HUES6 (cell line): ENCODE results near the gene PAQR7.

Source experiments
- H3K27ac ChIP-seq: 2 replicates; pipeline ENCODE4 v1.7.0; 2013; ENCODE audit warnings: low read depth, mild to moderate bottlenecking, low read length, inconsistent platforms
- H3K27me3 ChIP-seq: 2 replicates; pipeline ENCODE4 v1.6.1; 2013; ENCODE audit warnings: low read length; ENCODE audit not compliant: control insufficient read depth, insufficient read depth
- H3K36me3 ChIP-seq: 2 replicates; pipeline ENCODE4 v1.6.1; 2013; ENCODE audit warnings: low read length; ENCODE audit not compliant: control insufficient read depth, insufficient read depth
- H3K4me1 ChIP-seq: 2 replicates; pipeline ENCODE4 v1.6.1; 2013; ENCODE audit warnings: low read length; ENCODE audit not compliant: control insufficient read depth, insufficient read depth
- H3K4me3 ChIP-seq: 2 replicates; pipeline ENCODE4 v1.5.1; 2013; ENCODE audit warnings: low read depth, low read length
- H3K9ac ChIP-seq: one replicate; pipeline ENCODE4 v1.6.1; 2013; ENCODE audit warnings: mild to moderate bottlenecking, low read length
- H3K9me3 ChIP-seq: 2 replicates; pipeline ENCODE4 v1.6.1; 2013; ENCODE audit warnings: low read depth, low read length; ENCODE audit not compliant: control insufficient read depth, insufficient read depth

Gene PAQR7

GRCh38 chr1:25825605-25826004, 49.9 kb downstream of the PAQR7 start:
- peaks cover 48% of the 10 kb centered on the region for H3K36me3 ChIP-seq
- peaks cover 10% of the 10 kb centered on the region; the same call in 1 of the 2 replicates for H3K4me1 ChIP-seq
- no peak overlapping the region for H3K9ac ChIP-seq
- H3K27me3 ChIP-seq: no peaks in the 10 kb centered on the region
- no peak overlapping the region for H3K4me3 ChIP-seq
- H3K27ac ChIP-seq: no peak overlapping the region
- no peaks in the 10 kb centered on the region for H3K9me3 ChIP-seq

GRCh38 chr1:25821630-25822091, 53.8 kb downstream of the PAQR7 start:
- Histone ChIP-seq H3K9ac (no peak overlapping the region), H3K27me3 (no peaks in the 10 kb centered on the region), H3K27ac (no peak overlapping the region), H3K9me3 (no peaks in the 10 kb centered on the region), H3K36me3 (peaks cover 14% of the 10 kb centered on the region), H3K4me3 (no peak overlapping the region), H3K4me1 (peaks cover 25% of the 10 kb centered on the region)

- Histone ChIP-seq H3K27ac (no peak overlapping the region), H3K36me3 (peaks cover 12% of the 10 kb centered on the region), H3K4me1 (peaks cover 25% of the 10 kb centered on the region)
Observed at GRCh38 chr1:25821112-25821476, 54.4 kb downstream of the PAQR7 start.

GRCh38 chr1:25820247-25821111, 55.0 kb downstream of the PAQR7 start:
- Histone ChIP-seq H3K9ac (peak overlapping the region; percentile 86), H3K27ac (peak overlapping the region; percentile 15; the same call in 1 of the 2 replicates)

More at GRCh38 chr1:25821112-25821476, 54.4 kb downstream of the PAQR7 start:
- H3K9me3 ChIP-seq: no peaks in the 10 kb centered on the region
- H3K27me3 ChIP-seq: no peaks in the 10 kb centered on the region
- peak overlapping the region; percentile 95 for H3K4me3 ChIP-seq
- H3K9ac ChIP-seq: peak overlapping the region; percentile 86

GRCh38 chr1:25819491-25820246, 55.8 kb downstream of the PAQR7 start, which contains the start of gene MTFR1L:
Gene MTFR1L, plus strand, starts transcription at chr1:25819954. Its CDS starts 3,151 bp downstream, at chr1:25823105.
- no peaks in the 10 kb centered on the region for H3K9me3 ChIP-seq
- H3K27ac ChIP-seq: peak within 1 kb of the TSS; percentile 15
- peak within 1 kb of the TSS; percentile 95 for H3K4me3 ChIP-seq
- peaks cover 25% of the 10 kb centered on the region for H3K4me1 ChIP-seq
- H3K9ac ChIP-seq: peak within 1 kb of the TSS; percentile 86
- H3K36me3 ChIP-seq: peaks cover 17% of the 10 kb centered on the region; the same call in 1 of the 2 replicates
- H3K27me3 ChIP-seq: no peaks in the 10 kb centered on the region

More at GRCh38 chr1:25820247-25821111, 55.0 kb downstream of the PAQR7 start:
- H3K9me3 ChIP-seq: no peaks in the 10 kb centered on the region
- H3K4me1 ChIP-seq: peaks cover 25% of the 10 kb centered on the region
- H3K4me3 ChIP-seq: peak overlapping the region; percentile 95
- H3K27me3 ChIP-seq: no peaks in the 10 kb centered on the region
- H3K36me3 ChIP-seq: peaks cover 12% of the 10 kb centered on the region; the same call in 1 of the 2 replicates

GRCh38 chr1:25818569-25818968, 56.9 kb downstream of the PAQR7 start:
- Histone ChIP-seq H3K4me3 (peak overlapping the region; percentile 95), H3K27ac (no peak overlapping the region; the same call in 1 of the 2 replicates), H3K4me1 (peaks cover 25% of the 10 kb centered on the region), H3K9me3 (no peaks in the 10 kb centered on the region), H3K36me3 (peaks cover 27% of the 10 kb centered on the region), H3K9ac (no peak overlapping the region), H3K27me3 (no peaks in the 10 kb centered on the region)

GRCh38 chr1:25817840-25818501, 57.5 kb downstream of the PAQR7 start:
- H3K36me3 ChIP-seq: peaks cover 33% of the 10 kb centered on the region
- no peaks in the 10 kb centered on the region for H3K9me3 ChIP-seq
- H3K9ac ChIP-seq: no peak overlapping the region
- peak overlapping the region; percentile 95; the same call in 1 of the 2 replicates for H3K4me3 ChIP-seq
- H3K4me1 ChIP-seq: peaks cover 25% of the 10 kb centered on the region
- H3K27ac ChIP-seq: no peak overlapping the region
- no peaks in the 10 kb centered on the region for H3K27me3 ChIP-seq

GRCh38 chr1:25816112-25816718, 59.3 kb downstream of the PAQR7 start:
- no peaks in the 10 kb centered on the region for H3K27me3 ChIP-seq
- H3K9me3 ChIP-seq: no peaks in the 10 kb centered on the region
- H3K4me3 ChIP-seq: no peak overlapping the region
- H3K4me1 ChIP-seq: peaks cover 20% of the 10 kb centered on the region
- no peak overlapping the region for H3K27ac ChIP-seq
- H3K9ac ChIP-seq: no peak overlapping the region
- peaks cover 45% of the 10 kb centered on the region for H3K36me3 ChIP-seq

- Histone ChIP-seq H3K27ac (no peak overlapping the region), H3K4me1 (peaks cover 20% of the 10 kb centered on the region), H3K9ac (no peak overlapping the region), H3K36me3 (peaks cover 51% of the 10 kb centered on the region), H3K27me3 (no peaks in the 10 kb centered on the region), H3K9me3 (no peaks in the 10 kb centered on the region), H3K4me3 (no peak overlapping the region)
Observed at GRCh38 chr1:25815208-25816111, 60.0 kb downstream of the PAQR7 start.
